Posterior vena cava (tissue), 2 donors: ENCODE measurements around the gene VSTM2L. TPM values are rescaled to one million over a fixed set of nuclear protein-coding genes. Genes with fewer than 3 reads are reported as not detected.

Source experiments
- DNase-seq: peaks from one replicate; pipeline ENCODE4 v3.0.0-alpha.2; 2020; ENCODE audit warnings: low spot score
- intact Hi-C, 2 donors: fragments of 100-400 bp; cut with DNase I; formaldehyde crosslinking; loops; one replicate each; pipeline versions ENCODE4 v1.14.1 to v1.14.2; 2022 to 2023
- total RNA-seq, 2 donors: library from RNA; stranded (reverse); fragmentation: NEBNext Ultra II Directional; extraction: Animal tissue kit (Norgen Biotek cat#: 25700); gene quantifications; one replicate each; pipeline ENCODE4 v1.2.1, GENCODE V29; 2021
- donor health status: DM: yes; HTN: yes; CAD: no.
- donor health status: DM: yes; HTN: yes; CAD: no.

VSTM2L gene
- total RNA-seq, 2 donors from 2014 or later = 6.4 to 6.9 TPM

- intact Hi-C loops = loop anchor here in 1 of 2 donors (5.0 kb wide), 1 partner anchor 95 kb away; no protein-coding TSS in a partner anchor
- DNase-seq = no peak
These were observed 5.9 kb upstream of the VSTM2L start for GRCh38 chr20:37896932-37897548.

- intact Hi-C loops = loop anchor here in 1 of 2 donors (5.0 kb wide), 1 partner anchor 94 kb away; no protein-coding TSS in a partner anchor
- DNase-seq = no peak
These were observed 4.5 kb upstream of the VSTM2L start for GRCh38 chr20:37898233-37899104.

DNA sequence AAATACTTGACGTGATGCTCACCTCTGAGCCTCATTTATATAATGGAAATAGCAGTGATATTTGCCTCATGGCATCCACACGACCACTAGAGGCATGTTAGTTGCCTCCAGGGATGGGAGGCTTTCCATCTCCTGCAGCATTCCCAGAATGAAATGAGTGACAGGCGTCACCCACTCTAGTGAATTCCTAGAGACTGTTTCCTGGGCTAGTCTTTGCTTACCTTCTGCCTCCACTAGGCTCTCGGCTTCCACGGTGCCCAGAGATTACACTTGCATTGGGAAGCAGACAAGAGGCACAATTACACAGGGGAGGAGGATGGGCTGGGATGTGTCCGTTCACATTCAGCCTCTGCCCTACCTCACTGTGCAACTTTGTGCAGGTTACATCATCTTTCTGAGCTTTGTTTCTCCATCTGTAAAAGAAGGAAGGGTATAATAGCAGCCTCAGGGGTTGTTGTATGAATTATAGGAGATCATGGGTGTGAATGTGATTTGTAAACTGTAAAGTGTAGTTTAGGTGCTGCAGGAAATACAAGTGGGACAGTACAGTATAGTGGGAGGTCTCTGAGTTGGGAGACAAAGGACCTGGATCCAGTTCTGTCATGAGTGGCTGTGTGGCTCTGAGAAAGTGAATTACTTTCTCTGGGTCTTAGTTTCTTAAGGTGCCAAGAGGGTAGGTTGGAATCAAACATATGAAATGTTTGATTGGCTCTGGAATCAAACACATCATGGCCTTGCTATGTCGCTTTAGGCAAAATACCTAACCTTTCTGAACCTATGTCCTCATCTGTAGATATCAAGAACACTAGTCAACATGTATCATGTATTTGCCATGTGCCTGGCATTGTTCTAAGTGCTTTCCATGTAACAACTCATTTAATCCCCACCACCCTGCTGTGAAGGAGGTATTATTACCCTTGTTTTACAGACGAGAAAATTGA, 3.6 kb upstream of the VSTM2L start:
- no peak for DNase-seq
- intact Hi-C loops = loop anchor here in 1 of 2 donors (5.0 kb wide), 1 partner anchor 93 kb away; no protein-coding TSS in a partner anchor

GRCh38 chr20:37901240-37901639, 1.7 kb upstream of the VSTM2L start:
- no peak for DNase-seq
- intact Hi-C loops = no loop called here

- no peak for DNase-seq
- intact Hi-C loops = no loop called here
These were observed 1.0 kb upstream of the VSTM2L start for GRCh38 chr20:37901654-37902503.

GRCh38 chr20:37903317-37904007, 535 bp downstream of the VSTM2L start:
- intact Hi-C loops = no loop called here
- DNase-seq = no peak

- intact Hi-C loops = no loop called here
- DNase-seq = no peak
These were observed 1.2 kb downstream of the VSTM2L start for GRCh38 chr20:37904008-37904642.

DNA sequence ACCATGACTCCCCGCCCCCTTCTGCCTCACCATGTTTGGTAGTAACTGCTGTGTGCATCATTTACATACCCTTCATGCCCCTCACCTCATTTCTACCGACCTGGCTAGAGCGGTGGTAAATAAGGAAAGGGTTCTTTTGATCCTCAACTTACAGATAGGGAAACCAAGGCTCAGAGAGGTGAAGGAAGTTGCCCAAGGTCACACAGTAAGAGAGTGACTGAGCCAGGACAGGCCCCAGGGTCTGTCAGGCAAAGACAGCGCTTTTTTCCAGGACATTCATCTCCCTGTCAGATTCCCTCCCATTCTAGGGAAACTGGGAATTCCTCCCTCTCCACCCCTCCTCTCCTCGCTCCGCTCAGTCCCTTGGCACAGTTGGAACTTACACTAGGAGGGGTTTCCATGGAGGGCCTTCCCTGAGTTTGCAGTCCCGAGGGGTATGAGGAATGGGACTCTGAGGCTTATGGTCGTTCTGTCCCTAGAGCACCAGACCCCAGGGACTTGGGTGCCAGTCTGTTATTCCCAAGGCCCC, 2.0 kb downstream of the VSTM2L start:
- no peak for DNase-seq
- intact Hi-C loops = no loop called here

- intact Hi-C loops = no loop called here
- DNase-seq = no peak
These were observed 3.0 kb downstream of the VSTM2L start for GRCh38 chr20:37905671-37906613.

DNA sequence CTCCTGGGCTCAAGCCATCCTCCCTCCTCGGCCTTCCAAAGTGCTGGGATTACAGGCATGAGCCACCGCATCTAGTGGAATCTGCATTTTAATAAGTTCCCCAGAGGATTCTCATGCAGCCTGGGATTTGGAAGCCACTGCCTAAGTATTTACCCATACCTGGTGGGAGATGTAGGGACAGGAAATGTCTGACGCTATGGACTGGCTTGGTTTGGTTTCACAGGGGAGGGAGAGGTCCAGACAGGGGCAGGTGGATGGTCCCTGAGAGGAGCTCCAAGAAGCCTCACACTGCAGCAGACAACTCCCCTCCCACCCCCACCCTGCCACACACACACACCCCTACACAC, 4.4 kb downstream of the VSTM2L start:
- intact Hi-C loops = no loop called here
- DNase-seq = no peak

DNA sequence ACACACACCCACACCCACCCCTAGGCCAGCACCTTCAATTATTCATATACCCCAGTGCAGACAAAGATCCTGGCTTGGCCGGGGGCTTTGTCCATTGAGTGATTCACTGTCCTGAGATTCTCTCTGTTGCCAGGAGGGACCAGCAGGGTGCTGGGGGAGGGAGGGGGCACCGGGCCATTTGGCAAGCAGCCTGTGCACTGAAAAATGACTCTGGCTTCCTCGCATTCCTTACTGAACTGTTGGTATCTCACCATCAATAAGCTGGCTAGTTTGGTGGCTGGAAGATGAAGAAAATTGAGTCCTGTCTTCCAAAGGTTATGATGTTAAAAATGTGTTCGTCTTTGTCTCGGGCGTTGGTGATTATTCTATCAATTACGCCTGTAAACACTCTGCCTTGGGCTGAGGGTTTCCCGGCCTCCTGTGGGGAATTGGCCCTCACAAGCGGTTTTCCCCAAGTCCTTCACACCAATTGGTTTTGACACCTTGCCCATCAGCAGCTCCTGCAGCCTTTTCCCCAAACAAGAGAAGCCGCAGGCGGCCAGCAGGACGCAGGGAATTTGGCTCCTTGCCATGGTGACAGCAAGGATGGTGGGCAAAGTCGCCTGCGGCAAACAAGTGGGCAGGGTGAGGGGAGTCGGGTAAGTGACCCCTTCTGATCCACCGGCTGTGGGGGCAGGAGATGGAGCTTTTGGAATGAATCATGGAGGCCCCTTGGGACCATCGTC, 4.9 kb downstream of the VSTM2L start:
- no peak for DNase-seq
- intact Hi-C loops = loop anchor here in 1 of 2 donors (2.0 kb wide), 1 partner anchor 315 kb away; no protein-coding TSS in a partner anchor

DNA sequence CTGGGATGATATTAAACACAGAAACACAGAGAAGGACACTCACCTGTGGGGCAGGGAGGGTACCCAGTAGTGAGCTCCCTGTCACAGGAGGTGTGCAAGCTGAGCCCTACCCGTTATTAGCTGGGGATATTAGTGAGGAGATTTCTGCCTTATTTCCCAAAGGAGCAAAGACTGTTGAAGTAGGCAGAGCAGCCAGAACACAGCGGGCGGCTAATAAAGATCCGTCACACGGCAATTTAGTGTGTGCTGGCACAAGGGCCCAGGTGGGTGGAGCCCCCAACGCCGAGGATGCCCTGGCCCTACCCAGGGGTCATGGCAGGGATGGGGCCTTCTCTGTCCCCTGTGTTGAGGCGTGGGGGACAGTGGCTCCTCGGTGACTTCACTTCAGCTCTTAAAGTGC, 8.3 kb downstream of the VSTM2L start:
- intact Hi-C loops = loop anchor here in 1 of 2 donors (5.0 kb wide), 1 partner anchor 81 kb away; no protein-coding TSS in a partner anchor
- no peak for DNase-seq

- intact Hi-C loops = loop anchor here in 1 of 2 donors (5.0 kb wide), 1 partner anchor 80 kb away; no protein-coding TSS in a partner anchor
- no peak for DNase-seq
These were observed 8.9 kb downstream of the VSTM2L start for GRCh38 chr20:37911838-37912281.

DNA sequence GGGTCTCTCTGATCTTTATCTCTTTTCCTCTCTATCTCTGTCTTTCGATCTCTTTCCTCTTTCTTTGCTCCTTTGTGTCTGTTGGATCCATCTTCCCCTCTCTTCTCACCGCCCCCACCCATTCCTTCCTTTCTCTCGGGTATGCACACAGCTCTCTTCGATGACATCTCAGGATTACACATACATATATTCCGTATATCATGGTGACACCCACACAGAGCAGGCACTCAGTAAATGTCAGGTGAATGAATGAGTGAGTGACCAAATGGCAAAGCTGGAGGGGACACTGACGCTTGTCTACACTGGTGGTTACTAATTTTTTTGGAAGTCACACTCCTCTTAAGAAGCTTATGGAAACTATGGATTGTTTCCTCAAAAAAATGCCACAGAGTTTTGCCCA, 9.9 kb downstream of the VSTM2L start:
- no peak for DNase-seq
- intact Hi-C loops = loop anchor here in 1 of 2 donors (5.0 kb wide), 1 partner anchor 79 kb away; no protein-coding TSS in a partner anchor
